ENCODE results near the gene OLIG1. TPM values are rescaled to one million over a fixed set of nuclear protein-coding genes. Genes with fewer than 3 reads are reported as not detected.

OLIG1 gene
- total and polyA plus RNA-seq, 2 of the 4 experiments (the other 2 are of a cell fraction), result not detected

DNA sequence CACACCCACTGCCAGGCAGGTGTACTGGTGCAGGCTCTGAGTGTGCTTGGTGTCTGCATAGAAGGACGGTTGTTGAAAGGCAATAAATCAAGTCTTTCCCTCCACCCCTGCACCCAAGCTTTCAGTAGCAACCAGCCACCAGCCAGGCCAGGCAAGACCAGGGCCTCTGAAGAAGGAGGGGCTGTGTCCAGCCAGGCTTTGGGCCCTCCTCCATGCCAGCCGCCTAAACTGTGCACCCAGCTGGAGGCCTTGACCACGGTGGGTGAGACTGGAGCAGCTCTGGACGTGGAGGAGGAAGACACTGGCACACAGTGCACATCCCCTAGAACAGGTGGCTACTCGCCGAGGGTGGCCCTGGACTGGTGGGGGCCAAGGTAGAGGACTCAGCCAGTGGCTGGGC, 39.3 kb upstream of the OLIG1 start:
- Histone ChIP-seq H4K91ac (ENCODE audit: insufficient read depth, low read depth, low read length) (no peak overlapping the region), H2BK15ac (ENCODE audit: low read depth, low read length) (no peak overlapping the region), H3K14ac (replicated peaks; ENCODE audit: low read depth, low read length) (no peak overlapping the region), H3K36me3 (ENCODE audit: control insufficient read depth, insufficient read depth, low read length) (no peaks in the 10 kb centered on the region), H2AK5ac (ENCODE audit: low read depth, low read length) (no peak overlapping the region), H3K4me3 (ENCODE audit: insufficient read depth, low read depth, low read length) (no peak overlapping the region), H3K18ac (ENCODE audit: low read depth, low read length) (no peak overlapping the region), H2BK5ac (ENCODE audit: low read depth, low read length, poor library complexity, severe bottlenecking) (no peak overlapping the region), H2BK120ac (ENCODE audit: low read depth, low read length) (no peak overlapping the region), H3K9ac (ENCODE audit: low read depth, low read length) (no peak overlapping the region), H3K27ac (ENCODE audit: insufficient read depth, low read length) (no peak overlapping the region), H3K4me2 (ENCODE audit: low read depth, low read length) (no peak overlapping the region), H4K5ac (ENCODE audit: low read depth, low read length) (no peak overlapping the region), H2BK20ac (ENCODE audit: low read depth, low read length) (no peak overlapping the region), H4K8ac (ENCODE audit: low read depth in 2 of 2, low read length in 2 of 2) (no peak overlapping the region), H3K4me1 (ENCODE audit: control insufficient read depth, insufficient read depth, low read length) (no peaks in the 10 kb centered on the region), H2AFZ (replicated peaks; ENCODE audit: low read length, poor library complexity) (no peak overlapping the region), H3K79me1 (ENCODE audit: low read depth in 1 of 2, low read length in 2 of 2) (no peaks in the 10 kb centered on the region), H4K20me1 (ENCODE audit: insufficient read depth, low read length) (no peaks in the 10 kb centered on the region), H3K56ac (ENCODE audit: extremely low read depth, insufficient read depth, low read length) (no peak overlapping the region), H3K4ac (ENCODE audit: low read depth, low read length) (no peak overlapping the region), H3K9me1 (ENCODE audit: insufficient read depth, low read length) (no peaks in the 10 kb centered on the region), H3K9me3 (ENCODE audit: control insufficient read depth, insufficient read depth, low read length) (peaks cover 6% of the 10 kb centered on the region; the same call in 1 of the 2 replicates), H2AK9ac (replicated peaks; ENCODE audit: low read depth, low read length, poor library complexity) (no peak overlapping the region), H3K27me3 (ENCODE audit: control insufficient read depth, insufficient read depth, low read length) (peaks cover 91% of the 10 kb centered on the region), H3K23ac (ENCODE audit: low read depth, low read length) (no peak overlapping the region)
- DNase-seq (no peak), ATAC-seq (ENCODE audit: low read depth) (no peak)
- no CpG with 5 or more reads among the region's 6 CpGs for WGBS, 2 experiments (ENCODE audit: extremely low coverage in 2 of 2, insufficient read length in 1 of 2)
- dilution Hi-C loops (cut with HindIII; ENCODE audit: low sequenced_read_pairs, unreplicated experiment), result no loop called here
- CTCF ChIA-PET, result no interaction called here
- no peak for TF ChIP-seq POLR2A (IDR thresholded peaks at IDR 0.05; ENCODE audit: low read depth, low read length)
- no peak for TF ChIP-seq CHD1 (IDR thresholded peaks at IDR 0.05; ENCODE audit: low read depth, low read length)
- TF ChIP-seq NFE2L2 (IDR thresholded peaks at IDR 0.05; ENCODE audit: low read depth, low read length), result no peak
- TF ChIP-seq, protein P1, sequence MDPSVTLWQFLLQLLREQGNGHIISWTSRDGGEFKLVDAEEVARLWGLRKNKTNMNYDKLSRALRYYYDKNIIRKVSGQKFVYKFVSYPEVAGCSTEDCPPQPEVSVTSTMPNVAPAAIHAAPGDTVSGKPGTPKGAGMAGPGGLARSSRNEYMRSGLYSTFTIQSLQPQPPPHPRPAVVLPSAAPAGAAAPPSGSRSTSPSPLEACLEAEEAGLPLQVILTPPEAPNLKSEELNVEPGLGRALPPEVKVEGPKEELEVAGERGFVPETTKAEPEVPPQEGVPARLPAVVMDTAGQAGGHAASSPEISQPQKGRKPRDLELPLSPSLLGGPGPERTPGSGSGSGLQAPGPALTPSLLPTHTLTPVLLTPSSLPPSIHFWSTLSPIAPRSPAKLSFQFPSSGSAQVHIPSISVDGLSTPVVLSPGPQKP (IDR thresholded peaks at IDR 0.05; ENCODE audit: borderline replicate concordance, low read depth, low read length), result no peak
- TF ChIP-seq, protein P2, sequence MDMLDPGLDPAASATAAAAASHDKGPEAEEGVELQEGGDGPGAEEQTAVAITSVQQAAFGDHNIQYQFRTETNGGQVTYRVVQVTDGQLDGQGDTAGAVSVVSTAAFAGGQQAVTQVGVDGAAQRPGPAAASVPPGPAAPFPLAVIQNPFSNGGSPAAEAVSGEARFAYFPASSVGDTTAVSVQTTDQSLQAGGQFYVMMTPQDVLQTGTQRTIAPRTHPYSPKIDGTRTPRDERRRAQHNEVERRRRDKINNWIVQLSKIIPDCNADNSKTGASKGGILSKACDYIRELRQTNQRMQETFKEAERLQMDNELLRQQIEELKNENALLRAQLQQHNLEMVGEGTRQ (IDR thresholded peaks at IDR 0.05; ENCODE audit: low read depth, low read length), result no peak
- no peak for TF ChIP-seq MAZ (IDR thresholded peaks at IDR 0.05; ENCODE audit: borderline replicate concordance, low read depth, low read length)
- TF ChIP-seq RFX5 (IDR thresholded peaks at IDR 0.05; ENCODE audit: low read depth, low read length), result no peak
- TF ChIP-seq, protein P3, sequence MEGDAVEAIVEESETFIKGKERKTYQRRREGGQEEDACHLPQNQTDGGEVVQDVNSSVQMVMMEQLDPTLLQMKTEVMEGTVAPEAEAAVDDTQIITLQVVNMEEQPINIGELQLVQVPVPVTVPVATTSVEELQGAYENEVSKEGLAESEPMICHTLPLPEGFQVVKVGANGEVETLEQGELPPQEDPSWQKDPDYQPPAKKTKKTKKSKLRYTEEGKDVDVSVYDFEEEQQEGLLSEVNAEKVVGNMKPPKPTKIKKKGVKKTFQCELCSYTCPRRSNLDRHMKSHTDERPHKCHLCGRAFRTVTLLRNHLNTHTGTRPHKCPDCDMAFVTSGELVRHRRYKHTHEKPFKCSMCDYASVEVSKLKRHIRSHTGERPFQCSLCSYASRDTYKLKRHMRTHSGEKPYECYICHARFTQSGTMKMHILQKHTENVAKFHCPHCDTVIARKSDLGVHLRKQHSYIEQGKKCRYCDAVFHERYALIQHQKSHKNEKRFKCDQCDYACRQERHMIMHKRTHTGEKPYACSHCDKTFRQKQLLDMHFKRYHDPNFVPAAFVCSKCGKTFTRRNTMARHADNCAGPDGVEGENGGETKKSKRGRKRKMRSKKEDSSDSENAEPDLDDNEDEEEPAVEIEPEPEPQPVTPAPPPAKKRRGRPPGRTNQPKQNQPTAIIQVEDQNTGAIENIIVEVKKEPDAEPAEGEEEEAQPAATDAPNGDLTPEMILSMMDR (conservative IDR thresholded peaks at IDR 0.05; ENCODE audit: low read depth, low read length), result no peak
- no peak for TF ChIP-seq RAD21 (IDR thresholded peaks at IDR 0.05; ENCODE audit: low read length)
- TF ChIP-seq SMC3 (IDR thresholded peaks at IDR 0.05; ENCODE audit: low read depth, low read length), result no peak
- POLR2A ChIA-PET (ENCODE audit: unreplicated experiment), result no interaction called here
- intact Hi-C loops (cut with micrococcal nuclease), result no loop called here
- in situ Hi-C loops (cut with MboI; ENCODE audit: low sequenced_read_pairs), result no loop called here
- no TSS peak for BruUV-seq (replicated peaks)
